Stimulated activated CD4-positive, alpha-beta T cell treated with anti-CD3 and anti-CD28 coated beads, Interleukin-2, amount 100 ng/mL, for 24 hours (primary cell): Measurements from ENCODE around the gene CHI3L1.

Experiments
- DNase-seq, 2 donors: peaks; one replicate each; pipeline ENCODE4 v3.0.0-alpha.2; 2020

Gene CHI3L1

GRCh38 chr1:203180611-203181330 is 5.7 kb downstream of the CHI3L1 start:
- no peak for DNase-seq

DNA sequence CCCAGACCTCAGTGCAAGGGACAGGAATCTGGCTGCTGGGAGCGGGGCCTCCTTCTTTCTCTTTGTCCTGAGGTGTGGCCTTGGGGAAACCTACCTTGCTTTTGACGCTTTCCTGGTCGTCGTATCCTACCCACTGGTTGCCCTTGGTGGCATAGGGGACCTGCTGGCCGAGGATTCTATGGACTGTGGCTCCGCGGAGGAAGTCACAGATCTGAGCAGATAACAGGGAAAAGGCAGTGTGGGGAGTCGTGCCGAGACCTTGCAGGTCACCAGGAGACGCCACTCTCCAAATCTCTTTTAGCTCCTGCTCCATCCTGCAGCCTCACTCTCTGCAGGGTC is 6.9 kb downstream of the CHI3L1 start:
- DNase-seq, result no peak

GRCh38 chr1:203178821-203179666 is 7.5 kb downstream of the CHI3L1 start:
- DNase-seq, result no peak

- DNase-seq, result no peak
Observed at GRCh38 chr1:203178083-203178482, 8.4 kb downstream of the CHI3L1 start.

- no peak for DNase-seq
Observed at GRCh38 chr1:203177470-203178039, 8.9 kb downstream of the CHI3L1 start.

DNA sequence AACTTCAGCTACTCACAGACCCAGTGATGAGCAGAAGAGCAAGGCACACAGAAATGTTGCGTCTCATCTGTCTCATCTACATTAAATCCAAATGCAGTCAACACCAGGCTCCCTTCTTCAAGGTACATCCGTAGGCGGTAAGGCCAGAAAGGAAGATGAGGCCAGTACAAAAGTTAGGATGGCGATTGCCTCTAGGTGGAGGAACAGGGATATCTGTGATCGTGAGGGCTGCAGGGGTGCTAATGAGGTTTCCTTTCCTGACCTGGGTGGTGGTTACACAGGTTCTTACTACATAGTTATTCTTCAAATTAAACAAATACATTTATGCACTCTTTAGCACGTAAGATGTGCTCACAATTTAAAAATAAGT is 9.5 kb downstream of the CHI3L1 start:
- no peak for DNase-seq

DNA sequence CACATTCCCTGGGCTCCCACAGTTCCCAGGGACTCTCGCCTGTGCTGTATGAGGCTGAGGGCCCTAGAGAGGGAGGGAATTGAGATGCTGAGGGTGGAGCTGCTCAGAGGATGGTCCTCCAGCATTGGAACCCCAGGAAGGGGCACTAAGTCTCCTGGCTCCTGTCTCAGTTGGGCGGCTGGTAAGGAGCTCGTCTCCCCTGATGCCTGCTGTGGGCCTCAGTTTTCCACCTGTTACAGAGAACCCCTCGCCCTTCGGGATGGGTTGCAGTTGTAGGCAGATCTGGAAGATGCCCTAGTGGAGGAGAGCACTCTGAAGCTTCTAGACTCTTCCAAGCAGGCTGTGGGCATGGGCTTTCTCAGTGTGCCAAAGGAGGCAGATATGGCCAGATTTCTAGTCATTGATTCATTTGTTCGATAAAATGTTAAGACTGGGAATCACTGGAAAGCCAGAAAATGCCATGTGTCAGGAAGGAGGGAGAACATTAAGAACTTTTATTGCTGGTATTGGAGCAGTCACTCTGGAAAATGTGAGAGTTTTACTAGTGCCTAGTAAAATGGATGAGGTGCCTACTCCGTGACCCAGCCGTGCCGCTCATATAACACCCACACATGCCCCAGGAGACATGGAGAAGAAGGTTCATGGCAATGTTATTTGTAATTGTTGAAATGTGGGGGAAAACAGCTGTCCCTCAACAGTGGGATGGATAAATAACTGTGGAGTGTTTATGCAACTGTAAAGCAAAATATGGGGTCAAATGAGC is 10.1 kb downstream of the CHI3L1 start:
- DNase-seq, result no peak

DNA sequence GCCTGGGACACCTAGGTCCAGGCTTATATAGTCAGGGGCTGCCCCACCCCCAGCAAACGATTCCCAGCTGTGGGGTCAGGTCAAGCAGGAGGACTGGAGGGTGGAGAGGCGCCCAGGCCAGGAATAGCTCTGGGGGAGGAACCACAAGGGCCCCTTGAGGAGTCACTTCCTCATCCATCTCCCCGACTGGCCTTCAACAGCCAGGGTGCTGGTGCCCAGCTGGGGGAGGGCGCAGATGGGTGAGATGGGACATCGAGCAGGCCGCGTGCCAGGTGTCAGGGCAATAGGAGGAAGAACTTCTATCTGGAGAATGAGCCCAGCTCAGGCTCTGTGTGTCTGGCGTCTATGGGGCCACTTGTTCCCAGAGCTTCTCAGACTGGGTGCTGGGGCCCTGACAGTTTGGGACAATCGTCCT is 10.7 kb downstream of the CHI3L1 start:
- DNase-seq, result no peak

DNA sequence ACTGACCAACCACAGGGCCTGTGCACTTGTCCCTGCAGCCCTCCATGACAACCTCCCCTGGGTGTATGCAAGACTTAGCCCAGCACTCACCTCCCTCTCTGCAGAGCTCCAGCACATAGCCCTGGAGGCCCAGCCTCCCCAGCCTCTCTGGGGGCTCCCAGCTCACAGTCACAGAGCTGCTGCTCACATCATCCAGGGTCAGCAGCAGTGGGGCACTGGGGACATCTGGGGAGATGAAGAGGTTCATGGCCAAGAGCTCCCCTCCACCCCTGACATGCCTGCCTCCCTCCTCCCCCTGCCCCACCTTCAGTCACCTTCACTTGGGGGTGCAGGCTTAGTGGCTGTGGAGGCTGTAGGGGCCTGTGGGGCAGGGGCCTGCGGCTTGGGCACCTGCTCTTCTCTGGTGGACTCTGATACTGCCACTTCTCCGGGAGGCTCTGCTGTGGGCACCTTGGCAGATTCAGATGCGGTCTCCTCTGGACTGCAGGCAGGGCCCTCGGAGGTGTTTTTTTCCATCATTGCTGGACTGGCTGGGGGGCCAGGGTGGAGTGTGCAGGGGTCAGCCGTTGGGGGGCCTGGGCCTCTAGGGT is 11.2 kb downstream of the CHI3L1 start, which contains the start of gene MYBPH:
MYBPH (minus strand) TSS at position 590 of the 590 bp plus-strand sequence; CDS start at position 519, 71 bp downstream.
- no peak for DNase-seq

GRCh38 chr1:203174324-203174985 is 12.0 kb downstream of the CHI3L1 start:
- no peak for DNase-seq

DNA sequence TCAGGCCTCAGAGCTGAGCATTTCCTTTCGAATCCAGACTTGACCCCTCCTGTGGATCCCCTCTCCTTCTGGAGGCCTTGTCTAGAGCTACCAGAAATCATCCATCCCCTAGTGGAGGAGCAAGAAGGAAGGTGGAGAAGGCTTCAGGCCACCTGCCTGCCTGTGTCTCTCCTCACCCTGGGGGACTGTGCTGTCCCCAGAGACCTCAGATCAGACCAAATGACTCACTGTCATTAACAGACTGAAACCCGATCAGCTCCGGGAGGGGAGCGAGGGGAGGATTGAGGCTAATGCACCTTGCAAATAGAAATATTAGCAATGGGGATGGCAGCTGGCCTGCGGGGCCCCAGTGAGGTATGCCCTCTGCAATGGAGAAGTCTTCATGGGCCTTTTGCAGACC is 12.9 kb downstream of the CHI3L1 start:
- no peak for DNase-seq

DNA sequence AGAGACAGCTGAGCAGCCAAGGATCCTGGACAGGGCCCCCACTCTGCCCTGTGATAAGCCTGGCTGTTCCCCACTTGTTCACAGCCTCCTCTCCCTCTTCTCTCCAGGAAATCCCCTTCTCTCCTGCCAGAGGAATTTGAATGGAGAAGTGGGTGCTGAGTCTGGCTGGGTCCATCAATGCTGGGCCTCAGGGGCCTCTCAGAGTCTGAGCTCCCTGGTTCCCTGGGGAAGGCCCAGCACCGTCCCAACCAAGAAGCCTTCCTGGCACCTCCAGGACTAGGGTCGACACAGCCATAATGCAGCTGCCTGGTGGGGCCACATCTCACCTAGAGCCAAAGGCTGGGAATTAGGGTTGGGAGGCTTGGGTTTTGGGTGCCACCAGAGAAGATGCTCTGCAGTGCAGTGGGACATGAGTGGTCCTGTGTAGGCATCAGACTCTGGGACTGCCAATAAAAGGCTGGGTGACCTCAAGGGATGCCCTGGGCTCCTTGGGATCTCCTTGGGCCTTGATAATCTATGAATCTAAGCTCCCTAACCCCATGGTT is 13.4 kb downstream of the CHI3L1 start:
- no peak for DNase-seq

DNA sequence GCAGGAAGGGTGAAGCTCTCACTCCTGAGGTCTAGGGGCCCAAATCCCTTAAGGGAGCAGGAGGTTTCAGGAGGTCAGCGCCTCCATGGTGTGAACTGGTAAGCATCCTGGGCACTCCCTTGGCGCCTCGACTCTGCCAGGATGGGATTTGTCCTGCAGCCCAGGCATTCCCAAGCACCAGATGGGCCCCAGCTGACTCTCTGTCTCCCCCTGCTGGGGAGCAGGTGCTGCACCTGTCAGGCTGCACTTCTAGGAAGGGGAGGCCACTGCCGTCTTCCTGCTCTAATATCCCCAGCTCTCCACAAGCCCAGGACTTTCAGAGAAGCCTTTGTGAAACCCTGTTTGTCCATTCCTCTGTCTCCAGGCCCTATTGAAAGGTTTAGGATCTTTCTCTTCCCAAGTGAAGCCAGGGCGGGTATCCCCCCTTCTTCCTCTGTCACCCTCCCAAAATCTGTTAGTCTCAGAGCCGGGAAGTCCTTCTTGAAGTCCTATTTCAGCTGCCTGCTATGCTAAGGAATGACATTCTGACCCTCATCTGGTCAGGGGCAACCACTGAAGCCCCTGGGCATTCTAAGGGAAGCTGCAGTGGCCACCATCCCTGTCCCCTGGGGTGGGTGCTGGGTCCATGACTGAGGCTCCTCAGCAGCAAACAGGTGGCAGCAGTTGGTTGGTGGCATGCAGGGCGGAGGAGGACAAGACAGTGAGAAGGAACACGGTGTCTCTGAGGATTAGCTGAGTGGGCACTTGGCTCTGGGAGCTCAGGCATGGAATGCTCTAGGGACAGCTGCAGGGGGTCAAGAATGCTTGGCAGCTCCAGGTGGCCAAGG is 14.1 kb downstream of the CHI3L1 start:
- peak; percentile 50 to 64 for DNase-seq

DNA sequence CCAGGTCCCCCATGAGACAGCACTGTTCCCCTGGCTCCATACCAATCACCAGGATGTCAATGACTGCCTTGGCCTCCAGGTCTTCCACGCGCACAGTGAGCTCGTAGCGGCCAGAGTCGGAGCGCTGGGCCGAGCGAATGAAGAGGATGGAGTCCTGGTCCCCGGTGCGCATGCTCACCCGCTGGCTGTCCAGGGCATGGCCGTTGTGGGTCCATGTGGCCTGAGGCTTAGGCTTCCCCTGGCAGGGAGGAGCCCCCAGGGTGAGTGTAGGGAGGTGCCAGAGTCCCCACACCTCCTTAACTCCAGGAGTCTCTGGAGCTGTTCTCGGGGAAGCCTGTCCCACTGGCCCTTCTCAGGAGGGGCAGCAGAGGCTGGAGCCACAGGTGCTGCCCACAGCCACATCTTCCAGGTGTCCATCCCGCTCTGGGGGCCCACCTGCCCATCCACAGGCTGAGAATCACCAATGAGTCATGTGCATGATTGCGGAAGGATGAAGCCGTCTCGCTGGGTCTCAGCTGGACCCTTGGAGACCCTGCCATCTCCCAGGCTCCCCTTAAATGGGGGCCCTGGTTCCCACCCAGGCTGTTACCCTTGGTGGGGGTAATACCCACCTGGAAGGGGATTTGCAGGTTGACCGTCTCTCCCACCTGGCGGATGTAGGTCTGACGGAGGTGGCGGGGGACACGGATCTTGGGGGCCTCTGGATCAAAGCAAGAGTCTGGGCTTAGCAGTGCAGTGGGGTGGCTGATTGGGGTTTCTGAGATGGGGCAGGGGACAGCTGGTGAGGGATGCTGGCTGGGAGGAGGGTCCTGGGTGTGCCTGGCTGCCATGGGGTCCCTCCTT is 14.9 kb downstream of the CHI3L1 start:
- no peak for DNase-seq

DNA sequence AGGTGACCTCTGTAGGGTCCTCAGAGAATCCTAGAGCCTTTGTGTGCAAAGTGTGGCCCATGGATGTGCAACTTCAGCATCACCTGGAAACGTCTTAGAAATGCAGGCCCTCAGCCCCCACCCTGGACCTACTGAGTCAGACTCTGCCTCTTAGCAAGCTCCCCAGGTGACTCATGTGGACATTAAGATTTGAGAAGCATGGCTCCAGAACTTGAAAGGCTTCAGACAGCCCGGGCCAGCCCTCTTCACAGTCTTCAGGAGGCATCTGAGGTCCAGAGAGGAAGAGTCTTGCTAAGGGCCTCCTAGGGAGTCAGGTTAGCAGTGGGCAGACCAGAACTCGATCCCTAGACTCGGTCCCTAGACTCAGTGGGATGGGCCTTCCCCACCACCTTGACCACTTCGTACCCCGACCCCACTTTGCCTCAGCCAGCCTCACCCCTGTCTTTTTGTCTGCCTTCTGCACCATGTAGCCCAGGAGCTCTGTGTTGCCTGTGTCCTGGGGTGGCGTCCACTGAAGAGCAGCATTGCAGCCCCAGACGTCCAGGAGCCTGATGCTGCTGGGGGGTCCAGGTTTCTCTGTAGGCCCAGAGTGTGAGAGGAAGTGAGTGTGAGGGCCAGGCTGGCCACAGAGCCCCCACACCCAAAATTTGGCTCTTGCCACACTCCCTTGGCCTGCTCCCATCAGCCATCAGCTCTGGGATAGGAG is 15.7 kb downstream of the CHI3L1 start:
- DNase-seq, result no peak

DNA sequence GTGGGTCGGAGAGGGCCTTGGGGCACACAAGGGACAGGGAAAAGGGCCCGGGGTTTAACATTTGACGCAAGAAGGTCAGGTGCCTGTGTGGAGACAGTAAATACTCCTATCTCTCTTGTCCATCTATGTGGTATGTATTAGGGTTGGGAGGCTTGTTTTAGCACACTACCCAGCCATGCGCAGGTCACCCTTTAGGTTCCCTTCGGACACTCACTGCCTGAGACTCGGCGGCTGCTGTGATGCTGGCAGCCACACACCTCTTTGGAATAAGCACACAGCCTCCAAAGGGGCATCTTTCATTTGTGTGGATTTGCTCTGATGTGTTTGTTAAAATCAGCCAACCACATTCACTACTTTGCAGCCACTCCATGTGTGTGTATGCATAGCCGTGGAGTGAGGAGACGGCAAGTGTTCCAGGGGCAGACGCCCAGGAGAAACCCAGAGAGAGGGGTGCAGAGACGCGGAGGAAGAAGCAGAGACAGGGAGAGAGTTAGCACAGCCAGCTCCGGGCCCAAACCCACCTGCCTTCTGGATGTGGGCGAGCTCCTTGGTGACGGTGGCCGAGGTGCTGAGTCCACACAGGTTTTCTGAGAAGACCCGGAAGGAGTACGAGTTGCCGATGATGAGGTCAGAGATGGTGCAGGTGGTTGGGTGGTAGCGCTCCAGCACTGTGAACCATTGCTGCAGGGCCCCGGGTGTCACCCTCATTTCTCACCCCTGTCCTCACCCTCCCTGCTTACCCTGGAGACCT is 16.6 kb downstream of the CHI3L1 start:
- DNase-seq, result no peak

DNA sequence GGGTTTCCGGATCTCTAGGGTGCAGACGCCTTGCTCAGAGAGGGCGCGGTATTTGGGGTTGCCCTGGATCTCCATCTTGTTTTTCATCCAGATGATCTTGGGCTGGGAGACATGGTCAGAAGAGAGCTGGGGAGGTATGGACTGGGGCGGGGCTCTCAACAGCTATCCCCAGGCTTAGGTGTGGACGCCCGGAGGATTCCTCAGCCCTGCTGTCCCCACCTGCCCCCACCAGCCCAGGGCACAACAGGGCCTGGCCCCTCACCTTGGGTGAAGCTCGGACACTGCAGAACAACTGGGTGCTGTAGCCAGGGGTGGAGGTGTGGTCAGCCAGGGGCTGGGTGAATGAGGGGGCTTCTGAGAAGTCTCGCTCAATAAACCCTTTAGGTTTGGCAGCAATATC is 17.5 kb downstream of the CHI3L1 start:
- DNase-seq, result no peak

DNA sequence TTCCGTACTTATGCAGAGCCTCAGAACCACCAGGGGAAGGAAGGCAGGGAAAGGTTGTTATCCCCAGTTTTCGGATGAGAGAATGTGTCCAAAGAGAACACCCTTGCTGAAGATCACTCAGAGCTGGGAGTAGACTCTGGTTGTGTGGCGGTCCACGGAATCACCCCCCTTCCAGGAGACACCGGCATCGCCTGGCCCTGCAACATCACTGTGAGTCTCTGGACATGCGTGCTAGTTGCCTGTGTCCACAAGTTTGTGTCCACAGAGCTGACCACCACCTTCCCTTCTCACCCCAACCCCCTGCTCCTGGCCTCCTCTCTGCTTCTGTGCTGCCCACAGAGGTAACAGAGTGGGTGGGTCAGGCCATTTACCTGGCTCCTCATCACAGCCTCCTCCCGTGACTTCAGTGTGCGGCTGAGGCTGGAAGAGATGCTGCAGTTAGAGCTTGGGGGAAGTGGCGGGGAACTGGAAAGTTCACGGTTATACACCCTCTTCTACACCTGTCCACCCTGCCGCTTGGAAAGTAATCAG is 18.2 kb downstream of the CHI3L1 start:
- no peak for DNase-seq

GRCh38 chr1:203167913-203168200 is 18.6 kb downstream of the CHI3L1 start:
- no peak for DNase-seq
